ENCODE data around the gene RAB11A. TPM values are rescaled to one million over a fixed set of nuclear protein-coding genes. Genes with fewer than 3 reads are reported as not detected.

The RAB11A gene
- total RNA-seq = 100 to 1,000 TPM; 151 to 157 TPM

DNA sequence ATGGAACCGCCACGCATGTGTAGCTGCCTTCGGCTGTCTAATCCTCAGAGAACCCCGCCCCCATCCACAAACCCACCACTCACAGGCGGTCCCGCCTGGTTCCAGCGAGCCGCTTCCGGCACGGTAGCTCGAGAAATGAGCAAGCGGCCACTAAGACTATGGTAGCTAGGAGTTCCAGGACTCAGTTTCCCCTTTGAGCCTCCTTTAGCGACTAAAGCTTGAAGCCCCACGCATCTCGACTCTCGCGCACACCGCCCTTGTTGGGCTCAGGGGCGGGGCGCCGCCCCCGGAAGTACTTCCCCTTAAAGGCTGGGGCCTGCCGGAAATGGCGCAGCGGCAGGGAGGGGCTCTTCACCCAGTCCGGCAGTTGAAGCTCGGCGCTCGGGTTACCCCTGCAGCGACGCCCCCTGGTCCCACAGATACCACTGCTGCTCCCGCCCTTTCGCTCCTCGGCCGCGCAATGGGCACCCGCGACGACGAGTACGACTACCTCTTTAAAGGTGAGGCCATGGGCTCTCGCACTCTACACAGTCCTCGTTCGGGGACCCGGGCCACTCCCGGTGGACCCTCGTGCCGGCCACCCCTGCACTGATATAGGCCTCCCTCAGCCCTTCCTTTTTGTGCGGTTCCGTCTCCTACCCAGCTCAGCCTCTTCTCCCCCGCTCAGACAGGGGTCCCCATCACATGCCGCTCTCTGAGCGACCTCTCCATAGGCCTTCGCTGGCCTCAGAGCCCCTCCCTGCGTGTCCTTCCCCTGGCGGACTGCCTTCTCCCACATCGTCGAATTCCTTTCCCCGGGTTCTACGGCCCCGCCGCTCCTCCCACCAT lies at the start of gene RAB11A:
Gene RAB11A, plus strand, starts transcription at position 366 of the 828 bp plus-strand sequence. Its CDS starts 95 bp downstream, at position 461.
- peak within 1 kb of the TSS; percentile 99 for H3K4me3 Mint-ChIP-seq
- CTCF ChIA-PET = interaction anchor here (0.6 to 2.4 kb wide), 10 partner anchors 12 to 231 kb away, joined by 3 to 12 read pairs (median 4); no protein-coding TSS in a partner anchor
- peaks cover 8% of the 10 kb centered on the region for H3K36me3 Mint-ChIP-seq (ENCODE audit: low read depth)
- peak; percentile 95 for DNase-seq
- intact Hi-C loops (cut with micrococcal nuclease) = loop anchor here (1.0 to 5.0 kb wide), 5 partner anchors 37 to 423 kb away; partner anchors contain the start of genes DENND4A, DIS3L, DPP8 and INTS14
- peak within 1 kb of the TSS; percentile 95 for H3K27ac Mint-ChIP-seq
- H3K4me1 Mint-ChIP-seq (ENCODE audit: low read depth) = peaks cover 26% of the 10 kb centered on the region
- H3K27me3 Mint-ChIP-seq (ENCODE audit: low read depth) = peaks cover 4% of the 10 kb centered on the region
- H3K9me3 Mint-ChIP-seq = no peaks in the 10 kb centered on the region

DNA sequence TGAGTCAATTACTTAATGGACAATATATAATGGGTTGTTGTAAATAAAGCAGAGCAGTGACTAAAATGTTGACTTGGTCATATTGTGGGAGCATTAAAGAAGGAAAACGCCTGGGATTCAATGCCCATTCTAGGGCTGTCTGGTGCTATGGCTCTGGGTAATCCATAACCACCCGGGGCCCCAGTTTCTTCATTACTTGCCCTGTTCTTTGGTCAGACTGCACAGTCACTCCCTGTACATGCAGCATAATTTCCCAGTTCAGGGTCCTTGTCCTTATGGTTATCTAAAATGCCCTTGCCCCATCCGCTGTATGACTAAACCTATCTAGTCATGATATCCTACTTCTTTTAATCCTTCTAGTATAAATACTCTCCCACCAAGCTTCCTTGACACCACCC lies 49.7 kb upstream of the RAB11A start:
- peaks cover 50% of the 10 kb centered on the region for H3K4me1 Mint-ChIP-seq (ENCODE audit: low read depth)
- no peak overlapping the region for H3K4me3 Mint-ChIP-seq
- H3K27me3 Mint-ChIP-seq (ENCODE audit: low read depth) = no peaks in the 10 kb centered on the region

DNA sequence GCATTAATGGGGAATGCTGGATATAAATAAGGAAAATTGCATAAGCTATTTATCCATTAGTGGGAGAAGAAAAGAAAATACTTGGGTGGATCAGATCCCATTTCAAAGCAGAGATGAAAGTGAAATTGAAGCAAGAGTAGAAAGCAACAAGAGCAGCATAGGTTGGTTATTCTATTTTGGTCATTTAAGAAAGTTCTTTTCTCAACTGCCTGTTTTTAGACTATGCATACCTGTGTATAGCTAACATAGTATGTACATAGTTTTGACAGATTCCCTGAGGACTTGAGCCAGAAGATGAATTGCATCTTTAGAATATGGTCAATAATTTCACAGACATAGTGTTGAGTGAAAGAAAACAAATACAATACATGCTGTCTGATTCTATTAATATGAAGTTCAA lies 48.2 kb upstream of the RAB11A start:
- no peak overlapping the region for H3K4me3 Mint-ChIP-seq
- no peak for DNase-seq
- H3K9me3 Mint-ChIP-seq = no peaks in the 10 kb centered on the region
- no peak overlapping the region for H3K27ac Mint-ChIP-seq
- CTCF ChIA-PET = interaction anchor here (2.4 kb wide), 1 partner anchor 17 kb away, joined by 10 read pairs; no protein-coding TSS in a partner anchor
- intact Hi-C loops (cut with micrococcal nuclease) = no loop called here
- H3K36me3 Mint-ChIP-seq (ENCODE audit: low read depth) = no peaks in the 10 kb centered on the region
- H3K27me3 Mint-ChIP-seq (ENCODE audit: low read depth) = no peaks in the 10 kb centered on the region
- peaks cover 49% of the 10 kb centered on the region for H3K4me1 Mint-ChIP-seq (ENCODE audit: low read depth)

More for the DNA sequence above, 49.7 kb upstream of the RAB11A start:
- intact Hi-C loops (cut with micrococcal nuclease) = loop anchor here (1.0 to 5.0 kb wide), 7 partner anchors 9 to 568 kb away; partner anchors contain the start of genes DENND4A and MAP2K1
- Mint-ChIP-seq H3K27ac (peak overlapping the region; percentile 48), H3K9me3 (no peaks in the 10 kb centered on the region), H3K36me3 (ENCODE audit: low read depth) (no peaks in the 10 kb centered on the region)
- DNase-seq = no peak
- CTCF ChIA-PET = interaction anchor here (2.0 to 2.6 kb wide), 3 partner anchors 10 to 29 kb away, joined by 7 to 10 read pairs (median 10); partner anchors contain the start of gene DENND4A

DNA sequence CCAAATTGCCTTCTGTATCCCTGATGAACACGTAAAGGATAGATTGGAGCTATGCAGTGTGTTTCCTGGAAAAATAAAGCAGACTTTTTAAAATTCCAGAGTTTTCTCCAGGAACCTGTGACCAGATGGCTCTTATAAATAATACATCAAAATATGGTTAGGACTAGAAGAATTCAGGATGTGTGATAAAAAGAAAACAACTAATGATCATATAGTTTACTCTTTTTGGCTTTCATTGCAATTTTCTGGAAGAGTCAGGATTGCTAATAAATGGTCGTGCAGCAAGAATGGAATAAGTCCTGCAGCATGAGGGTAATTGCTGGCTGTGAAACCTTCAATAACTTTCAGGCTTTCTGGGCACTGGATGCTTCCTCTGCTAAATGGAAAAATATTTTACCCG lies 47.0 kb upstream of the RAB11A start:
- Mint-ChIP-seq H3K36me3 (ENCODE audit: low read depth) (no peaks in the 10 kb centered on the region), H3K9me3 (no peaks in the 10 kb centered on the region), H3K27ac (no peak overlapping the region), H3K4me3 (no peak overlapping the region), H3K27me3 (ENCODE audit: low read depth) (no peaks in the 10 kb centered on the region), H3K4me1 (ENCODE audit: low read depth) (peaks cover 47% of the 10 kb centered on the region)
- no peak for DNase-seq
- intact Hi-C loops (cut with micrococcal nuclease) = no loop called here
- CTCF ChIA-PET = interaction anchor here (0.6 to 1.3 kb wide), 3 partner anchors 34 to 310 kb away, joined by 3 to 6 read pairs (median 3); no protein-coding TSS in a partner anchor

DNA sequence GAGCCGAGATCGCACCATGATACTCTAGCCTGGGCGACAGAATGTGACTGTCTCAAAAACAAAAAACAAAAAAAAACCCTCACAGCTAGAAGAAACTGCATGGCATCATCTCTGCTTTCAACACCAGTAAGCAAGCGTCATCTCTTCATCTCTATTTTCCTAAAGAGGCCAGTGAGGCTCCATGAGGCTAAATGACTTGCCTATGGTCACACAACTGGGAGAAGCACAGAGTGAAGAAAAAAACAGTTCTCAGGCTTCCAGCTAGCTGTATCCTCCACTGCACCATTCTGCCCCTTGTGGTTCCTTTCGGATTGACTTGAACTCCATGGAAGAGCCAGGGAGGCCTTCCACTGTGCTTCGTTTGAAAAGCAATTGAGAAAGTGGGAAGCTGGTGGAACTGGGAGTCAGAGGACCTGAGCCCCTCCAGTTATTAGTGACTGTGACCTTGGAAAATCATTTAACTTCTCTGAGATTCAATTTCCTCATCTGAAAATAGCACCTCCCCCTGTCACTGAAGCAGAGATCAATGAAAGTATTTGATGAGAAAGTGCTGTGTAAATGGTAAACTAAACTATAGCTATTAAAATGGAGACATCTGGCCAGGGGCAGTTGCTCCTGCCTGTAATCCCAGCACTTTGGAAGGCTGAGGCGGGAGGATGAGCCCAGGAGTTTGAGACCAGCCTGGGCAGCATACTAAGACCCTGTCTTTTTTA lies 45.1 kb upstream of the RAB11A start:
- peak; percentile 48 for DNase-seq
- H3K4me3 Mint-ChIP-seq = no peak overlapping the region
- intact Hi-C loops (cut with micrococcal nuclease) = no loop called here

DNA sequence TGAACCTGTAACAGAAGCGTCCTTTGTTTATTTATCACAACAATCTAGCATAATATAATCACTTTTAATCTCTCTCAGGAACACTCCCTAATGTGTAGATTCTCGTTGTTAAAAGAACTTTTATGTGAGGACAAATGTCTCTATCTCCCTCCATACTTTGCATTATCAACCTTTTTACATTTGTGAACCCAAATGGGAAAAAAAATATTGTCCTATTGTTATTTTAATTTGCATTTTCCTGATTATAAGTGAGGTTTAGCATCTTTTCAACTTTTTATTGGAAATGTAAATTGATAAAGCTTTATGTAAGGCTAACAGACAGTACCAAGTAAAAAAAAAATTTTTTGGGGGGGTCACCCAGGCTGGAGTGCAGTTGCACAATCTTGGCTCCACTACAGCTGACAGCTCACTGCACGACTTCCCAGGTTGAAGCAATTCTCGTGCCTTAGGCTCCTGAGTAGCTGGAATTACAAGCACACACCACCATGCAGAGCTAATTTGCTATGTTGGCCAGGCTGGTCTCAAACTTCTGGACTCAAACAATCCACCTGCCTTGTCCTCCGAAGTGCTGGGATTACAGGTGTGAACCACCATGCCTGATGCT lies 44.2 kb upstream of the RAB11A start:
- CTCF ChIA-PET = interaction anchor here (0.6 to 1.8 kb wide), 7 partner anchors 8 to 56 kb away, joined by 3 to 11 read pairs (median 4); no protein-coding TSS in a partner anchor
- Mint-ChIP-seq H3K4me3 (no peak overlapping the region), H3K9me3 (no peaks in the 10 kb centered on the region), H3K4me1 (ENCODE audit: low read depth) (peaks cover 45% of the 10 kb centered on the region), H3K27me3 (ENCODE audit: low read depth) (no peaks in the 10 kb centered on the region), H3K36me3 (ENCODE audit: low read depth) (no peaks in the 10 kb centered on the region), H3K27ac (no peak overlapping the region)
- intact Hi-C loops (cut with micrococcal nuclease) = no loop called here
- no peak for DNase-seq

More for the DNA sequence above, 45.1 kb upstream of the RAB11A start:
- no peaks in the 10 kb centered on the region for H3K27me3 Mint-ChIP-seq (ENCODE audit: low read depth)
- no peaks in the 10 kb centered on the region for H3K36me3 Mint-ChIP-seq (ENCODE audit: low read depth)
- CTCF ChIA-PET = interaction anchor here (0.6 to 1.8 kb wide), 7 partner anchors 8 to 45 kb away, joined by 3 to 11 read pairs (median 4); no protein-coding TSS in a partner anchor
- peaks cover 50% of the 10 kb centered on the region for H3K4me1 Mint-ChIP-seq (ENCODE audit: low read depth)
- no peaks in the 10 kb centered on the region for H3K9me3 Mint-ChIP-seq
- H3K27ac Mint-ChIP-seq = no peak overlapping the region

DNA sequence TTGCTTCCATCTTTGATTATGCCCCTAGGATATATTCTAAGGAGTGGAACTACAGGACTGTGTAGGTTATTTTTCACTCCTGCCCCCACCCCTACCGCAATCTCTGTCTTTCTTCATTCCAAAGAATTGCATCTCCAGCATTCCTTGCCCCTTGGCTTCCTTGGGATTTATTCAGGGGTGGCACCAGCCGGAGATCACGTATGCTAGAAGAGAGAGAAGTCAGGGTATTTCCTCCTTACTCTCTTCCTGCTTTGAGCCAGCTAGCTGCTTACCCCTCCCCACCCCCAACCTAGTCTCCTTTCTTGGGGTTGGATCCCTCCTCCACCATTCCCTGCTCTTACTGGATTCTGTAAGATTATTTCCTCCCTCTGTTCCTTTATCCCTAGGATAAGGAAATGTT lies 42.2 kb upstream of the RAB11A start:
- peak; percentile 45 for DNase-seq
- H3K36me3 Mint-ChIP-seq (ENCODE audit: low read depth) = no peaks in the 10 kb centered on the region
- no peaks in the 10 kb centered on the region for H3K9me3 Mint-ChIP-seq
- H3K27me3 Mint-ChIP-seq (ENCODE audit: low read depth) = no peaks in the 10 kb centered on the region
- peaks cover 37% of the 10 kb centered on the region for H3K4me1 Mint-ChIP-seq (ENCODE audit: low read depth)
- H3K4me3 Mint-ChIP-seq = peak overlapping the region; percentile 34
- intact Hi-C loops (cut with micrococcal nuclease) = no loop called here
- peak overlapping the region; percentile 93 for H3K27ac Mint-ChIP-seq
- CTCF ChIA-PET = interaction anchor here (0.9 kb wide), 1 partner anchor 10 kb away, joined by 4 read pairs; no protein-coding TSS in a partner anchor

DNA sequence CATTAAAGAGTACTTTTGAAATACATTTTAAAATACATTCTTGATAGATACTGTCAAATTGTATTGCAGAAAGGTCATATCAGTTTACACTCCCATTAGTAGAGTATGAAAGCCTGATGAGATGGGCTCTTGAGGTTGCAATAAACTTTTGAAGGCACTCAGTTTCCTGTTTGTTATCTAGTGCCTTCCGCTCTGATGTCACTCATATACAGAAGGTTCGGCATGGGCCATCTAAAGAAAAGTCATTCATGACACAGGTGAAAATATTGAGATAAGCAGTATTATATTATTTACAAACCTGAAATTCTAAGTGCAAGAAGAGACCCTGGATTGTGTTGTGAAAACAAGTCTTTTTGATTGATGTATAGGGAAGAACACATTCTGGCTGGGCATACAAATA lies 40.7 kb upstream of the RAB11A start:
- peak overlapping the region; percentile 93 for H3K27ac Mint-ChIP-seq
- H3K4me1 Mint-ChIP-seq (ENCODE audit: low read depth) = peaks cover 52% of the 10 kb centered on the region
- peak overlapping the region; percentile 26 for H3K4me3 Mint-ChIP-seq
- H3K36me3 Mint-ChIP-seq (ENCODE audit: low read depth) = no peaks in the 10 kb centered on the region
- no peaks in the 10 kb centered on the region for H3K9me3 Mint-ChIP-seq
- intact Hi-C loops (cut with micrococcal nuclease) = loop anchor here (1.0 to 2.0 kb wide), 3 partner anchors 9 to 218 kb away; partner anchors contain the start of genes DENND4A and INTS14
- CTCF ChIA-PET = interaction anchor here (0.6 to 1.4 kb wide), 15 partner anchors 9 to 218 kb away, joined by 3 to 10 read pairs (median 4); partner anchors contain the start of gene INTS14
- peak; percentile 44 for DNase-seq
- H3K27me3 Mint-ChIP-seq (ENCODE audit: low read depth) = no peaks in the 10 kb centered on the region

DNA sequence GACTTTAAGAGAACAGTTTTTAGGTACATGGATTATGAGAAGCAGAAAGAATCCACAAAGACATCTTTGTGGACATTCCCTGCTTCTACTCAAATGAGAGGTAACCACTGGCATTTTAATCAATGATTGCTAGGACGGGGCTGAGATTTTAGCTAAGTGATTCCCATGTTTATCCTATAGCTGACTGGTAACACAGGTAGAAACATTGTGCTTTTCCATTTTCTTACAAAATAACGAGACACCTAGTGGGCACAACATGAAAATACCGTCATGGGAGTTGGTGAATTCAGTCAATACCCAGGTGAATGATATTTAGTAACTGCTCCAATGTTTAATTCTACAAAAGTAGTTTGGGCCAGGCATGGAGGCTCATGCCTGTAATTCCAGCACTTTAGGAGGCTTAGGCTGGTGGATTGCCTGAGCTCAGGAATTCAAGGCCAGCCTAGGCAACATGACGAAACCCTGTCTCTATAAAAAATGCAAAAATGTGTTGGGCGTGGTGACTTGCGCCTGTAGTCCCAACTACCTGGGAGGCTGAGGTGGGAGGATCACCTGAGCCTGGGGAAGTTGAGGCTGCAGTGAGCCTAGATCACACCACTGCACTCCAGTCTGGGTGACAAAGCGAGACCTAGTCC lies 40.0 kb upstream of the RAB11A start:
- intact Hi-C loops (cut with micrococcal nuclease) = loop anchor here (1.0 to 2.0 kb wide), 3 partner anchors 56 to 218 kb away; partner anchors contain the start of gene INTS14
- peak overlapping the region; percentile 93 for H3K27ac Mint-ChIP-seq
- no peaks in the 10 kb centered on the region for H3K9me3 Mint-ChIP-seq
- peak; percentile 41 for DNase-seq
- no peaks in the 10 kb centered on the region for H3K36me3 Mint-ChIP-seq (ENCODE audit: low read depth)
- CTCF ChIA-PET = interaction anchor here (0.6 to 1.4 kb wide), 17 partner anchors 9 to 218 kb away, joined by 3 to 10 read pairs (median 4); partner anchors contain the start of gene INTS14
- H3K4me3 Mint-ChIP-seq = peak overlapping the region; percentile 26
- H3K27me3 Mint-ChIP-seq (ENCODE audit: low read depth) = no peaks in the 10 kb centered on the region
- peaks cover 52% of the 10 kb centered on the region for H3K4me1 Mint-ChIP-seq (ENCODE audit: low read depth)

DNA sequence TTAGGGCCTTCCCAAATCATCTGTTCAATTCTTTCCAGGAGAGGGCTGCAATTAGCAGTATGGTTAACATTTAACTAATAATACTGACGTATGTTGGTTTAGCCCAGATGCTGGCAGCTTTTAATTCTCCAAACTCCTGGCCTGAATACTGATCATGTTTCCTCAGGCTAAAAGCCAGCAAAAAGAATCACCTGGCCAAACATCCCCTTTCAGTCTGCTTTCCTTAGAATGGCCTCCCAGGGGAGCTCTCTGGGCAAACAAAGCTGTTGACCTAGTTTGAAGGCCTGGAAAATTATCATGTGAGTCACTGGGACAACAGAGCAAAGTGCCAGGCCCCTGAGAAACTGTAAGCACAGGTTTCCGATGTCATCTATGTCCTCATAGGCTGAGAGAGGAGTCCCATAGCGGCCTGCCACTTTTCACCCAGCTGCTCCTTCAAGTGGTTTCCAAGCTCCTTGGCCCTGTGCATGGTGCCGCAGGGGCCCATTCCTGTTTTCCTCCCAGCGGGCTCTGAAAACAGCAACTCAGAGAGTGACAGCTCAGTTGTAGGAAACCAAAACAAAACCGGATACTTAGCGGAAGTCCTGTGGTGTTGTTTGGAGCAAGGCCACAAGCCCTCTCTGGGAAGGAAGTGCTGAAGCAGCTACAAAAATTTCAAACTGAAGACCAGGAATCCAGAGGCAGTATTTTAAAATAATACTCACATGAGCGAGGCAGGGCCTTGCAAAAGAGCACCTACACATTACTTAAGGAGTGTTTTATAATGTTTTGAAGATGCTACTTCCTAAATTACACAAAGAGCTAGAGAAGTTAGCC lies 36.5 kb upstream of the RAB11A start:
- CTCF ChIA-PET = interaction anchor here (0.6 to 5.6 kb wide), 15 partner anchors 9 to 663 kb away, joined by 3 to 43 read pairs (median 3); partner anchors contain the start of genes DENND4A and RAB11A
- H3K27ac Mint-ChIP-seq = peak overlapping the region; percentile 81
- peaks cover 45% of the 10 kb centered on the region for H3K4me1 Mint-ChIP-seq (ENCODE audit: low read depth)
- DNase-seq = peak; percentile 73
- H3K9me3 Mint-ChIP-seq = no peaks in the 10 kb centered on the region
- intact Hi-C loops (cut with micrococcal nuclease) = loop anchor here (1.0 to 2.0 kb wide), 4 partner anchors 13 to 221 kb away; partner anchors contain the start of genes INTS14 and RAB11A
- no peaks in the 10 kb centered on the region for H3K36me3 Mint-ChIP-seq (ENCODE audit: low read depth)
- no peaks in the 10 kb centered on the region for H3K27me3 Mint-ChIP-seq (ENCODE audit: low read depth)
- peak overlapping the region; percentile 40 for H3K4me3 Mint-ChIP-seq
